Measurements from ENCODE around the gene SPRED2. TPM values are rescaled to one million over a fixed set of nuclear protein-coding genes. Genes with fewer than 3 reads are reported as not detected.

Gene SPRED2
- total and polyA plus RNA-seq, 7 experiments from 2014 or later = 0.34 to 7.9 (median 0.57) TPM

- Histone ChIP-seq H3K4me3 (ENCODE audit: low read length) (no peak overlapping the region), H3K9me3 (ENCODE audit: control insufficient read depth in 2 of 3, low read length in 3 of 3) (no peaks in the 10 kb centered on the region), H3K27me3 (ENCODE audit: control insufficient read depth in 2 of 2, insufficient read depth in 2 of 2, low read length in 2 of 2) (no peaks in the 10 kb centered on the region), H3K4me1 (ENCODE audit: control insufficient read depth in 2 of 2, insufficient read depth in 2 of 2, low read length in 2 of 2) (no peaks in the 10 kb centered on the region), H3K36me3 (ENCODE audit: control insufficient read depth in 2 of 3, insufficient read depth in 3 of 3, low read length in 3 of 3) (no peaks in the 10 kb centered on the region), H3K27ac (ENCODE audit: low read depth, low read length) (no peak overlapping the region)
- Mint-ChIP-seq H3K9me3 (no peaks in the 10 kb centered on the region), H3K4me3 (no peak overlapping the region), H3K27ac (no peak overlapping the region), H3K36me3 (no peaks in the 10 kb centered on the region), H3K27me3 (peaks cover 0 to 42% (median 0%) of the 10 kb centered on the region in 5 donors), H3K4me1 (peaks cover 0 to 12% (median 0%) of the 10 kb centered on the region in 7 donors)
- no peak for DNase-seq
- ChIA-PET CTCF (interaction anchor here (0.5 kb wide), 1 partner anchor 100 kb away, joined by 4 read pairs; no protein-coding TSS in a partner anchor), POLR2A (no interaction called here)
- no peak for ATAC-seq
- intact Hi-C loops (cut with micrococcal nuclease) = no loop called here
These were observed 139.9 kb downstream of the SPRED2 start for GRCh38 chr2:65292461-65293011.

GRCh38 chr2:65292106-65292400 is 140.3 kb downstream of the SPRED2 start:
- Mint-ChIP-seq H3K4me3 (no peak overlapping the region), H3K9me3 (no peaks in the 10 kb centered on the region), H3K4me1 (peaks cover 0 to 11% (median 0%) of the 10 kb centered on the region in 7 donors), H3K27me3 (peaks cover 0 to 44% (median 0%) of the 10 kb centered on the region in 5 donors), H3K36me3 (no peaks in the 10 kb centered on the region), H3K27ac (no peak overlapping the region)
- no peaks in the 10 kb centered on the region for H3K4me1 ChIP-seq (ENCODE audit: control insufficient read depth in 2 of 2, insufficient read depth in 2 of 2, low read length in 2 of 2)
- POLR2A ChIA-PET = no interaction called here
- H3K27ac ChIP-seq (ENCODE audit: low read depth, low read length) = no peak overlapping the region
- no peak for ATAC-seq
- intact Hi-C loops (cut with micrococcal nuclease) = no loop called here
- CTCF ChIA-PET = no interaction called here
- no peak overlapping the region for H3K4me3 ChIP-seq (ENCODE audit: low read length)
- H3K27me3 ChIP-seq (ENCODE audit: control insufficient read depth in 2 of 2, insufficient read depth in 2 of 2, low read length in 2 of 2) = no peaks in the 10 kb centered on the region
- H3K9me3 ChIP-seq (ENCODE audit: control insufficient read depth in 2 of 3, low read length in 3 of 3) = no peaks in the 10 kb centered on the region
- DNase-seq = no peak
- no peaks in the 10 kb centered on the region for H3K36me3 ChIP-seq (ENCODE audit: control insufficient read depth in 2 of 3, insufficient read depth in 3 of 3, low read length in 3 of 3)

DNA sequence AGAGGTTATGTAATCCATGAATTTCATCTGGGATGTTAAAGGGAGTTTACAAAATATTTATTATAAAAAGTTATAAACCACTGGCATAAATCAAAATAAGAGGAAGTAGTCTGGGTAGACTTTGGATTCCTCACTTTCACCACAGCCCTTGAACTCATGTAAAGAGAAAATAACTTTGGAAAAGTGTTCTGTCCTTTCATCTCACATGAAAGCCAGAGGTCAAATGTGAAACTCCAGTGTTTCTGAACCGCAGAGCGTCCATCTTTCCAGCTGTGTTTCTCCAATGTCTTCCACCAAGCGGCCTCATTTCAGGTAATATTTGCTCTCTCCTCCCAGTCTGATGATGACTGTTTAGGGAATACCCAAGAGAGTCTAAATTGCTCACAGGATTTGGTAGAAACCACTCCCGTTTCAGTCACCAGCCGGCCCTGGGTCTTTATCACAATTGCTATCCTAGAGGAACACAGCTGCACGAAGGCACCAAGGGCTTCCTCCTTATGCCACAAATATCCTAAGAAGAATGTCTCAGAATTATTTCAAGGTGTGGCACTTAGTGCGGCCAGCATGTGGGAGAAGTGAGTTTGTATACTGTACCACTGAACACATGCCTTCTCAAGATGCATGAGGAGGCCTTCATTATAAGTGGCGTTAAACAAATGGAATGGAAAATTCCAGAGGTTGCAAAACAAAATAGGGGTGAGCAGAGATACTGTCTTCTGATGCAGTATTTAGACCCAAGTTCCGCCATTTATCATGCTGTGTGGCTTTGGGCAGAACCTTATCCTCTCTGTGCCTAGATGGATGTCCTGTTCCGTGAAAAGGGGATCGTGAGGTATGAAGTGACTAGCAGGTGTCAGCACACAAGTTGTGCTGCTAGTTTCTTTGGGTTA is 140.9 kb downstream of the SPRED2 start:
- no peaks in the 10 kb centered on the region for H3K36me3 ChIP-seq (ENCODE audit: control insufficient read depth in 2 of 3, insufficient read depth in 3 of 3, low read length in 3 of 3)
- H3K27ac ChIP-seq (ENCODE audit: low read depth, low read length) = no peak overlapping the region
- no peaks in the 10 kb centered on the region for H3K9me3 ChIP-seq (ENCODE audit: control insufficient read depth in 2 of 3, low read length in 3 of 3)
- Mint-ChIP-seq H3K27ac (no peak overlapping the region), H3K9me3 (no peaks in the 10 kb centered on the region), H3K27me3 (peaks cover 0 to 41% (median 0%) of the 10 kb centered on the region in 5 donors), H3K4me3 (no peak overlapping the region), H3K36me3 (no peaks in the 10 kb centered on the region), H3K4me1 (peaks cover 0 to 5% (median 0%) of the 10 kb centered on the region in 7 donors)
- no peak for DNase-seq
- intact Hi-C loops (cut with micrococcal nuclease) = no loop called here
- ATAC-seq = no peak
- POLR2A ChIA-PET = no interaction called here
- H3K4me1 ChIP-seq (ENCODE audit: control insufficient read depth in 2 of 2, insufficient read depth in 2 of 2, low read length in 2 of 2) = no peaks in the 10 kb centered on the region
- CTCF ChIA-PET = no interaction called here
- H3K27me3 ChIP-seq (ENCODE audit: control insufficient read depth in 2 of 2, insufficient read depth in 2 of 2, low read length in 2 of 2) = no peaks in the 10 kb centered on the region
- H3K4me3 ChIP-seq (ENCODE audit: low read length) = no peak overlapping the region

DNA sequence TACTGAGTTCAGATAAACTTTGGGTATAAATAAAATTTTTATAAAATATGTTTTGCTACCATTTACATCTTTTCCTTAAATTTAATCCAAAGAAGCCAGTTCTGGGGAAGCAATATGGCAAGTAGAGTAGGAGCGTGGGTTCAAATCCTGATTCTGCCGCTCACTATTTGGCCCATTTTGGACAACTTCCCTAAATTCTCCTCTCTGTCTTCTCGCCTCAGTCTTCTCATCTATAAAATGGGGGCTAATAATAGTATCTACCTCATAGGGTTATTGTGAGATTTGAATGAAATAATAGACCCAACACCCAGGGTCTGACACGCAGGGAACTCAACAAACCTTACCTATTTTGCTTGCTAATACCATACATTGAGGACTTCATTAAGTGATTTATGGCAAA is 145.0 kb downstream of the SPRED2 start:
- H3K4me1 ChIP-seq (ENCODE audit: control insufficient read depth in 2 of 2, insufficient read depth in 2 of 2, low read length in 2 of 2) = no peaks in the 10 kb centered on the region
- no peaks in the 10 kb centered on the region for H3K27me3 ChIP-seq (ENCODE audit: control insufficient read depth in 2 of 2, insufficient read depth in 2 of 2, low read length in 2 of 2)
- Mint-ChIP-seq H3K4me3 (no peak overlapping the region), H3K9me3 (no peaks in the 10 kb centered on the region), H3K27ac (no peak overlapping the region), H3K4me1 (no peaks in the 10 kb centered on the region), H3K27me3 (peaks cover 0 to 28% (median 0%) of the 10 kb centered on the region in 5 donors), H3K36me3 (no peaks in the 10 kb centered on the region)
- H3K36me3 ChIP-seq (ENCODE audit: control insufficient read depth in 2 of 3, insufficient read depth in 3 of 3, low read length in 3 of 3) = no peaks in the 10 kb centered on the region
- ATAC-seq = no peak
- no peak overlapping the region for H3K4me3 ChIP-seq (ENCODE audit: low read length)
- no peak for DNase-seq
- intact Hi-C loops (cut with micrococcal nuclease) = no loop called here
- CTCF ChIA-PET = no interaction called here
- POLR2A ChIA-PET = no interaction called here
- H3K9me3 ChIP-seq (ENCODE audit: control insufficient read depth in 2 of 3, low read length in 3 of 3) = no peaks in the 10 kb centered on the region
- H3K27ac ChIP-seq (ENCODE audit: low read depth, low read length) = no peak overlapping the region

GRCh38 chr2:65282477-65283053 is 149.8 kb downstream of the SPRED2 start:
- no peaks in the 10 kb centered on the region for H3K27me3 ChIP-seq (ENCODE audit: control insufficient read depth in 2 of 2, insufficient read depth in 2 of 2, low read length in 2 of 2)
- CTCF ChIA-PET = interaction anchor here (0.6 kb wide), 1 partner anchor 43 kb away, joined by 3 read pairs; no protein-coding TSS in a partner anchor
- Mint-ChIP-seq H3K27ac (no peak overlapping the region), H3K4me3 (no peak overlapping the region), H3K9me3 (peaks cover 0 to 1% (median 0%) of the 10 kb centered on the region in 11 donors), H3K36me3 (no peaks in the 10 kb centered on the region), H3K4me1 (peaks cover 6 to 17% (median 13%) of the 10 kb centered on the region in 7 donors), H3K27me3 (peaks cover 0 to 24% (median 0%) of the 10 kb centered on the region in 5 donors)
- DNase-seq (no peak), ATAC-seq (no peak)
- no peaks in the 10 kb centered on the region for H3K36me3 ChIP-seq (ENCODE audit: control insufficient read depth in 2 of 3, insufficient read depth in 3 of 3, low read length in 3 of 3)
- no peak overlapping the region for H3K27ac ChIP-seq (ENCODE audit: low read depth, low read length)
- H3K4me1 ChIP-seq (ENCODE audit: control insufficient read depth in 2 of 2, insufficient read depth in 2 of 2, low read length in 2 of 2) = peaks cover 11 to 12% of the 10 kb centered on the region in 2 donors
- H3K9me3 ChIP-seq (ENCODE audit: control insufficient read depth in 2 of 3, low read length in 3 of 3) = no peaks in the 10 kb centered on the region
- POLR2A ChIA-PET = no interaction called here
- intact Hi-C loops (cut with micrococcal nuclease) = no loop called here
- no peak overlapping the region for H3K4me3 ChIP-seq (ENCODE audit: low read length)

DNA sequence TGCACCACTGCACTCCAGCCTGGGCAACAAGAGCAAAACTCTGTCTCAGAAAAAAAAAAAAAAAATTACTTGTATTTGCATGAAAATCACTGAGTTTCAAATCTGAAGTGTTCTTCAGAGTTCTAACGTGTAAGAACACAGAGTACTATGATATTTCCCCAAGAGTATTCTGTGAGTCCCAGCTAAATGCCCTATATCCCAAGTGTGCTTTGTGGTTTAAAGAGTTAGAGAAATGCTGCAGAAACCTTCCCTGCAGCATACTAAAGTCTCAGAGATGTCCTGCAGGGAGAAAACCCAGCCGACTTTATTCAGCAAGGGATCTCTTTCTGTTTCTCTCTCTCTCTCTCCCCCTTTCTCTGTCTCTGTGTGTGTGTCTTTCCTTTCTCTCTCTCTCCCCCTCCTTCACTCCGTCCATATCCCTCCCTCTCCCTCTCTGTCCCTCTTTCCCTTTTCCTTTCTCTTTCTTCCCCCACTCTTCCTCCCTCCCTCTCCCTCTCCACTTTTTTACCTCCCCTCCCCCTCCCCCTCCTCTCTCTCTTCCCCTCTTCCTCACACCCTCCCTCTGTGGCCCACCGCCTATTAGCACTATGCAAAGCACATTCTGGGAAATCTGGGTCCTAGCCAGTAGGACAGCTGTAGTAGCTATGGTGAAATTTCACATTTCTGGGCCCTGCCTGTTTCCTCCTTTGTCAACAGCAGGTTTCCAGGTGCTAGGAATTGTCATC is 150.6 kb downstream of the SPRED2 start:
- CTCF ChIA-PET = interaction anchor here (0.6 kb wide), 1 partner anchor 44 kb away, joined by 3 read pairs; no protein-coding TSS in a partner anchor
- Histone ChIP-seq H3K4me1 (ENCODE audit: control insufficient read depth in 2 of 2, insufficient read depth in 2 of 2, low read length in 2 of 2) (peaks cover 11 to 12% of the 10 kb centered on the region in 2 donors), H3K27me3 (ENCODE audit: control insufficient read depth in 2 of 2, insufficient read depth in 2 of 2, low read length in 2 of 2) (no peaks in the 10 kb centered on the region), H3K36me3 (ENCODE audit: control insufficient read depth in 2 of 3, insufficient read depth in 3 of 3, low read length in 3 of 3) (no peaks in the 10 kb centered on the region), H3K4me3 (ENCODE audit: low read length) (no peak overlapping the region), H3K9me3 (ENCODE audit: control insufficient read depth in 2 of 3, low read length in 3 of 3) (no peaks in the 10 kb centered on the region), H3K27ac (ENCODE audit: low read depth, low read length) (no peak overlapping the region)
- intact Hi-C loops (cut with micrococcal nuclease) = no loop called here
- Mint-ChIP-seq H3K36me3 (no peaks in the 10 kb centered on the region), H3K4me1 (peaks cover 6 to 19% (median 13%) of the 10 kb centered on the region in 7 donors), H3K4me3 (no peak overlapping the region), H3K9me3 (peaks cover 0 to 1% (median 0%) of the 10 kb centered on the region in 11 donors), H3K27me3 (peaks cover 0 to 18% (median 0%) of the 10 kb centered on the region in 5 donors), H3K27ac (no peak overlapping the region)
- POLR2A ChIA-PET = no interaction called here
- DNase-seq (no peak), ATAC-seq (no peak)

All from naive thymus-derived CD4-positive, alpha-beta T cell (primary cell).